ENCODE results near the gene KSR1.
A peak's percentile ranks its signal among the peaks of the same experiment; 100 is the strongest.

Gene KSR1

GRCh38 chr17:27603421-27603770, 147.1 kb downstream of the KSR1 start:
- peak; percentile 50 for TF ChIP-seq CTCF (conservative IDR thresholded peaks at IDR 0.05; ENCODE audit: low read depth, low read length)
- Histone ChIP-seq H3K36me3 (ENCODE audit: insufficient read depth) (no peaks in the 10 kb centered on the region), H3K9ac (no peak overlapping the region), H2AFZ (ENCODE audit: low read depth) (no peak overlapping the region), H3K27ac (no peak overlapping the region), H3K4me3 (IDR thresholded peaks at IDR 0.05; ENCODE audit: insufficient read depth, low read depth, low read length) (no peak overlapping the region), H3K79me2 (ENCODE audit: insufficient read depth, low read depth) (no peaks in the 10 kb centered on the region), H4K20me1 (ENCODE audit: insufficient read depth) (no peaks in the 10 kb centered on the region), H3K4me1 (ENCODE audit: low read depth, poor library complexity, severe bottlenecking) (peaks cover 10% of the 10 kb centered on the region), H3K4me2 (no peak overlapping the region), H3K27me3 (ENCODE audit: insufficient read depth, low read depth) (no peaks in the 10 kb centered on the region)

- no peak overlapping the region for H3K4me3 ChIP-seq (IDR thresholded peaks at IDR 0.05; ENCODE audit: insufficient read depth, low read depth, low read length)
- H3K36me3 ChIP-seq (ENCODE audit: insufficient read depth): no peaks in the 10 kb centered on the region
These were observed 147.9 kb downstream of the KSR1 start for GRCh38 chr17:27603880-27604794.

GRCh38 chr17:27605409-27605808, 149.2 kb downstream of the KSR1 start:
- Histone ChIP-seq H3K27me3 (ENCODE audit: insufficient read depth, low read depth) (no peaks in the 10 kb centered on the region), H4K20me1 (ENCODE audit: insufficient read depth) (no peaks in the 10 kb centered on the region), H2AFZ (ENCODE audit: low read depth) (no peak overlapping the region), H3K9ac (no peak overlapping the region), H3K36me3 (ENCODE audit: insufficient read depth) (no peaks in the 10 kb centered on the region), H3K4me1 (ENCODE audit: low read depth, poor library complexity, severe bottlenecking) (peaks cover 7% of the 10 kb centered on the region), H3K4me2 (no peak overlapping the region), H3K79me2 (ENCODE audit: insufficient read depth, low read depth) (no peaks in the 10 kb centered on the region), H3K4me3 (IDR thresholded peaks at IDR 0.05; ENCODE audit: insufficient read depth, low read depth, low read length) (no peak overlapping the region), H3K27ac (no peak overlapping the region)
- TF ChIP-seq CTCF (conservative IDR thresholded peaks at IDR 0.05; ENCODE audit: low read depth, low read length): no peak

More at GRCh38 chr17:27603880-27604794, 147.9 kb downstream of the KSR1 start:
- H3K79me2 ChIP-seq (ENCODE audit: insufficient read depth, low read depth): no peaks in the 10 kb centered on the region
- no peaks in the 10 kb centered on the region for H3K27me3 ChIP-seq (ENCODE audit: insufficient read depth, low read depth)
- no peak overlapping the region for H3K4me2 ChIP-seq
- peaks cover 10% of the 10 kb centered on the region for H3K4me1 ChIP-seq (ENCODE audit: low read depth, poor library complexity, severe bottlenecking)
- H3K27ac ChIP-seq: no peak overlapping the region
- no peak overlapping the region for H2AFZ ChIP-seq (ENCODE audit: low read depth)
- H3K9ac ChIP-seq: no peak overlapping the region
- no peak for TF ChIP-seq CTCF (conservative IDR thresholded peaks at IDR 0.05; ENCODE audit: low read depth, low read length)
- no peaks in the 10 kb centered on the region for H4K20me1 ChIP-seq (ENCODE audit: insufficient read depth)

- no peaks in the 10 kb centered on the region for H3K27me3 ChIP-seq (ENCODE audit: insufficient read depth, low read depth)
- H2AFZ ChIP-seq (ENCODE audit: low read depth): no peak overlapping the region
- TF ChIP-seq CTCF (conservative IDR thresholded peaks at IDR 0.05; ENCODE audit: low read depth, low read length): no peak
- no peaks in the 10 kb centered on the region for H3K36me3 ChIP-seq (ENCODE audit: insufficient read depth)
- H3K9ac ChIP-seq: no peak overlapping the region
- no peak overlapping the region for H3K4me2 ChIP-seq
- no peak overlapping the region for H3K27ac ChIP-seq
- no peaks in the 10 kb centered on the region for H3K79me2 ChIP-seq (ENCODE audit: insufficient read depth, low read depth)
- no peak overlapping the region for H3K4me3 ChIP-seq (IDR thresholded peaks at IDR 0.05; ENCODE audit: insufficient read depth, low read depth, low read length)
- no peaks in the 10 kb centered on the region for H4K20me1 ChIP-seq (ENCODE audit: insufficient read depth)
- H3K4me1 ChIP-seq (ENCODE audit: low read depth, poor library complexity, severe bottlenecking): peaks cover 7% of the 10 kb centered on the region
These were observed 151.4 kb downstream of the KSR1 start for GRCh38 chr17:27607521-27608091.
